SK-N-SH (cell line): ENCODE measurements around the gene GJE1. TPM values are rescaled to one million over a fixed set of nuclear protein-coding genes. Genes with fewer than 3 reads are reported as not detected.
"Not testable (repeated sequence)": the region's sequence is repeated elsewhere in the genome, so short reads cannot be mapped to it uniquely, and the experiment has no call there.

Experiments
- CTCF ChIA-PET: fragments of 300-600, 350-600 bp; formaldehyde crosslinking; extraction: SDS; loops from one replicate; lab custom pipeline; 2021; lab: Yijun Ruan, JAX
- POLR2A ChIA-PET: fragments of 350-600 bp; sonication (Branson Sonifier 250); formaldehyde crosslinking; extraction: SDS; loops from one replicate; lab custom pipeline; 2020; ENCODE audit warnings: antibody characterized with exemption, inconsistent platforms; lab: Yijun Ruan, JAX
- DNase-seq: peaks from one replicate; pipeline ENCODE4 v3.0.0; 2012
- H2AFZ ChIP-seq: fragments of 200-600 bp; sonication (generic); 2 replicates; pipeline ENCODE4 v1.8.1; 2016; ENCODE audit warnings: antibody characterized with exemption, mild to moderate bottlenecking, low read depth
- H3F3A ChIP-seq: fragments of 200-600 bp; sonication (generic); replicated peaks from 2 replicates; pipeline ENCODE3; 2016; ENCODE audit warnings: antibody characterized with exemption, mild to moderate bottlenecking; ENCODE audit not compliant: insufficient read depth
- H3K27ac ChIP-seq, 2 experiments: fragments of 200-500 bp in 1 of 2; fragments of 200-600 bp in 1 of 2; sonication (Bioruptor generic) in 1 of 2; sonication (generic), shearing (Covaris generic) in 1 of 2; 2 replicates each; pipeline versions ENCODE4 v1.5.1 to v1.6.1; 2014 to 2016; ENCODE audit warnings: low read depth in 2 of 2, inconsistent platforms in 1 of 2, low read length in 1 of 2, mild to moderate bottlenecking in 1 of 2, mixed read lengths in 1 of 2
- H3K27me3 ChIP-seq: fragments of 200-600 bp; sonication (generic), shearing (Covaris generic); 2 replicates; pipeline ENCODE4 v1.6.1; 2016; ENCODE audit warnings: mixed run types; ENCODE audit not compliant: insufficient read depth
- H3K36me3 ChIP-seq, 2 experiments: fragments of 200-500 bp in 1 of 2; fragments of 200-600 bp in 1 of 2; sonication (Bioruptor generic) in 1 of 2; sonication (generic) in 1 of 2; replicated peaks in 1 of 2; 2 replicates each; pipeline versions ENCODE3 to v1.5.1; 2014 to 2016; ENCODE audit warnings: low read length in 1 of 2, mild to moderate bottlenecking in 1 of 2; ENCODE audit not compliant: insufficient read depth in 2 of 2, control insufficient read depth in 1 of 2
- H3K4me1 ChIP-seq, 2 experiments: fragments of 200-500 bp in 1 of 2; fragments of 200-600 bp in 1 of 2; sonication (Bioruptor generic) in 1 of 2; sonication (generic), shearing (Covaris generic) in 1 of 2; 2 replicates each; pipeline versions ENCODE4 v1.5.1 to v1.6.1; 2014 to 2016; ENCODE audit warnings: low read depth in 1 of 2, low read length in 1 of 2, mixed run types in 1 of 2; ENCODE audit not compliant: insufficient read depth in 2 of 2, control insufficient read depth in 1 of 2
- H3K4me2 ChIP-seq: fragments of 200-600 bp; sonication (generic), shearing (Covaris generic); 2 replicates; pipeline ENCODE4 v1.6.1; 2017; ENCODE audit warnings: mixed run types
- H3K4me3 ChIP-seq, 2 experiments: fragments of 200-500 bp in 1 of 2; fragments of 200-600 bp in 1 of 2; sonication (Bioruptor generic) in 1 of 2; sonication (generic), shearing (Covaris generic) in 1 of 2; 2 replicates each; pipeline versions ENCODE4 v1.5.1 to v1.8.1; 2014 to 2016; ENCODE audit warnings: low read depth in 2 of 2, inconsistent platforms in 1 of 2, low read length in 1 of 2, mild to moderate bottlenecking in 1 of 2, mixed read lengths in 1 of 2, moderate library complexity in 1 of 2
- H3K79me2 ChIP-seq: fragments of 200-600 bp; sonication (generic); 2 replicates; pipeline ENCODE4 v1.8.1; 2017; ENCODE audit warnings: mild to moderate bottlenecking; ENCODE audit not compliant: insufficient read depth
- H3K9ac ChIP-seq: fragments of 200-600 bp; sonication (generic); 2 replicates; pipeline ENCODE4 v1.6.1; 2017; ENCODE audit warnings: mixed run types
- H3K9me2 ChIP-seq: fragments of 200-600 bp; sonication (generic); 2 replicates; pipeline ENCODE4 v1.6.1; 2017; ENCODE audit warnings: mixed run types
- H3K9me3 ChIP-seq: fragments of 200-600 bp; sonication (generic); 2 replicates; pipeline ENCODE4 v1.6.1; 2017; ENCODE audit warnings: mixed run types, mild to moderate bottlenecking, moderate library complexity
- H4K20me1 ChIP-seq: fragments of 200-600 bp; sonication (generic); 2 replicates; pipeline ENCODE4 v1.6.1; 2017; ENCODE audit warnings: mild to moderate bottlenecking, mixed run types; ENCODE audit not compliant: insufficient read depth
- CHD2 ChIP-seq: fragments of 150-350 bp; IDR thresholded peaks from 2 replicates; pipeline ENCODE4 v1.6.1; 2018; ENCODE audit warnings: low read length; ENCODE audit not compliant: partially characterized antibody
- CTCF ChIP-seq: fragments of 200-600 bp; sonication (generic); IDR thresholded peaks from 2 replicates; pipeline ENCODE4 v1.6.1; 2017; ENCODE audit warnings: antibody characterized with exemption, mild to moderate bottlenecking, moderate library complexity
- ELF1 ChIP-seq: IDR thresholded peaks from 2 replicates; pipeline ENCODE4 v1.4.0; 2012
- FOSL2 ChIP-seq: IDR thresholded peaks from 2 replicates; pipeline ENCODE4 v1.4.0; 2012; ENCODE audit warnings: low read depth, mild to moderate bottlenecking, moderate library complexity, borderline replicate concordance
- JUND ChIP-seq: IDR thresholded peaks from 2 replicates; pipeline ENCODE4 v1.4.0; 2012
- NFIC ChIP-seq: IDR thresholded peaks from 2 replicates; pipeline ENCODE4 v1.4.0; 2012; ENCODE audit warnings: borderline replicate concordance
- RCOR1 ChIP-seq: fragments of 150-350 bp; IDR thresholded peaks from 2 replicates; pipeline ENCODE4 v1.6.1; 2017; ENCODE audit warnings: antibody characterized with exemption, low read length
- REST ChIP-seq: IDR thresholded peaks from 2 replicates; pipeline ENCODE4 v1.6.1; 2012; ENCODE audit warnings: mild to moderate bottlenecking, low read depth, low read length, moderate library complexity
- RFX5 ChIP-seq: IDR thresholded peaks from 2 replicates; pipeline ENCODE4 v1.6.1; 2012; ENCODE audit warnings: mild to moderate bottlenecking, improper control_type of control experiment, low read length
- SIN3A ChIP-seq: IDR thresholded peaks from 2 replicates; pipeline ENCODE4 v1.6.1; 2012; ENCODE audit warnings: low read depth, mild to moderate bottlenecking, low read length, moderate library complexity, borderline replicate concordance
- TAF1 ChIP-seq: IDR thresholded peaks from 2 replicates; pipeline ENCODE4 v1.6.1; 2012; ENCODE audit warnings: low read depth, mild to moderate bottlenecking, low read length, moderate library complexity, borderline replicate concordance
- TCF12 ChIP-seq: IDR thresholded peaks from 2 replicates; pipeline ENCODE4 v1.4.0; 2012
- TEAD4 ChIP-seq: IDR thresholded peaks from 2 replicates; pipeline ENCODE4 v1.4.0; 2012; ENCODE audit warnings: mild to moderate bottlenecking, borderline replicate concordance; ENCODE audit not compliant: insufficient read depth
- ZBTB33 ChIP-seq: IDR thresholded peaks from 2 replicates; pipeline ENCODE4 v1.4.0; 2012; ENCODE audit warnings: low read depth, borderline replicate concordance
- WGBS: methylation state at CpG from one replicate; pipeline ENCODE4 v1.1.6; 2017; ENCODE audit warnings: low lambda C conversion rate; 5-methylcytosine and 5-hydroxymethylcytosine counted together
- polyA plus RNA-seq, 3 experiments: library from polyadenylated mRNA; depleted of rRNA; stranded (reverse); fragments of >200 nt; gene quantifications; 2 replicates each; pipeline ENCODE4 v1.2.3, GENCODE V29; 2012

GJE1 gene
- polyA plus RNA-seq, 1 of the 3 experiments (the other 2 are of a cell fraction) = not detected

- TF ChIP-seq ZBTB33 (no peak), REST (no peak), JUND (no peak)
Observed at GRCh38 chr6:142138876-142139275, 6.2 kb downstream of the GJE1 start (continued).

- H3F3A ChIP-seq, DNase-seq, H3K9me2 ChIP-seq, H3K9me3 ChIP-seq, H3K4me3 ChIP-seq, H3K9ac ChIP-seq, H3K4me1 ChIP-seq, H4K20me1 ChIP-seq, H3K27me3 ChIP-seq, H3K27ac ChIP-seq, H3K4me2 ChIP-seq, POLR2A ChIA-PET, H3K36me3 ChIP-seq, H3K79me2 ChIP-seq: not testable (repeated sequence)
- H2AFZ ChIP-seq = 0 out of 2 replicates have a peak overlapping the region, but pooled peaks have one; percentile 29
- CTCF ChIA-PET = interaction anchor here (0.7 to 1.5 kb wide), 2 partner anchors 11 to 386 kb away, joined by 3 read pairs; no protein-coding TSS in a partner anchor
- WGBS = 62% methylated on average over 13 of the region's 13 CpGs
Observed at GRCh38 chr6:142141531-142141930, 8.8 kb downstream of the GJE1 start.

GRCh38 chr6:142146828-142147662, 14.3 kb downstream of the GJE1 start, which contains the start of the genes NMBR and VTA1:
TSS of gene NMBR (minus strand) at chr6:142147122. CDS start at chr6:142088658, 58,464 bp downstream.
TSS of gene VTA1 (plus strand) at chr6:142147263. CDS start at chr6:142147288, 25 bp downstream.
- POLR2A ChIA-PET = interaction anchor here (1.0 kb wide), 1 partner anchor 9 kb away, joined by 3 read pairs; no protein-coding TSS in a partner anchor
- H2AFZ ChIP-seq = peak within 1 kb of the TSS; percentile 93
- TF ChIP-seq TCF12 = peak; percentile 41; the same call in 1 of the 2 replicates
- peak; percentile 74 for TF ChIP-seq CHD2
- TF ChIP-seq RCOR1 = peak; percentile 60; the same call in 1 of the 2 replicates
- TF ChIP-seq ELF1 = peak; percentile 97
- TF ChIP-seq CTCF = peak; percentile 93
- TF ChIP-seq SIN3A = peak; percentile 97
- no peak for TF ChIP-seq FOSL2
- TF ChIP-seq TAF1 = peak; percentile 77; the same call in 1 of the 2 replicates
- TF ChIP-seq RFX5 = peak; percentile 29; the same call in 1 of the 2 replicates
- 0 out of 2 replicates have a peak, but pooled peaks have one; percentile 8 for TF ChIP-seq NFIC
- TF ChIP-seq TEAD4 = no peak

More at GRCh38 chr6:142146828-142147662, 14.3 kb downstream of the GJE1 start, which contains the start of the genes NMBR and VTA1:
- 2% methylated on average over 15 of the region's 38 CpGs for WGBS
- peak; percentile 79 for DNase-seq
- peak within 1 kb of the TSS; percentile 94 to 98 for H3K4me3 ChIP-seq
- H3K9me2 ChIP-seq = no peaks in the 10 kb centered on the region
- peaks cover 50% of the 10 kb centered on the region for H3K79me2 ChIP-seq
- peaks cover 1% of the 10 kb centered on the region for H3F3A ChIP-seq
- peak within 1 kb of the TSS; percentile 84 for H3K4me2 ChIP-seq
- no peaks in the 10 kb centered on the region for H3K27me3 ChIP-seq
- H3K9ac ChIP-seq = peak within 1 kb of the TSS; percentile 95
- peaks cover 8 to 10% of the 10 kb centered on the region in 2 experiments; a peak in 3 of 4 replicates for H3K4me1 ChIP-seq
- CTCF ChIA-PET = interaction anchor here (0.6 to 3.5 kb wide), 18 partner anchors 9 to 1134 kb away, joined by 3 to 40 read pairs (median 4); no protein-coding TSS in a partner anchor
- peak within 1 kb of the TSS; percentile 63 to 76 for H3K27ac ChIP-seq
- H3K9me3 ChIP-seq = no peaks in the 10 kb centered on the region
- H4K20me1 ChIP-seq = no peaks in the 10 kb centered on the region
- peaks cover 7 to 12% of the 10 kb centered on the region in 2 experiments for H3K36me3 ChIP-seq
